WI38 (cell line): Measurements from ENCODE around the gene ATP6V0A4.

ENCODE experiments used
- H3K4me3 ChIP-seq: 2 replicates; pipeline ENCODE4 v1.5.1; 2011; ENCODE audit warnings: low read depth, mild to moderate bottlenecking, control low read depth, low read length
- TF ChIP-seq, protein P1 (sequence below): IDR thresholded peaks from 2 replicates; pipeline ENCODE4 v1.5.1; 2012; ENCODE audit warnings: low read depth, mild to moderate bottlenecking, control low read depth, low read length

Gene ATP6V0A4

DNA sequence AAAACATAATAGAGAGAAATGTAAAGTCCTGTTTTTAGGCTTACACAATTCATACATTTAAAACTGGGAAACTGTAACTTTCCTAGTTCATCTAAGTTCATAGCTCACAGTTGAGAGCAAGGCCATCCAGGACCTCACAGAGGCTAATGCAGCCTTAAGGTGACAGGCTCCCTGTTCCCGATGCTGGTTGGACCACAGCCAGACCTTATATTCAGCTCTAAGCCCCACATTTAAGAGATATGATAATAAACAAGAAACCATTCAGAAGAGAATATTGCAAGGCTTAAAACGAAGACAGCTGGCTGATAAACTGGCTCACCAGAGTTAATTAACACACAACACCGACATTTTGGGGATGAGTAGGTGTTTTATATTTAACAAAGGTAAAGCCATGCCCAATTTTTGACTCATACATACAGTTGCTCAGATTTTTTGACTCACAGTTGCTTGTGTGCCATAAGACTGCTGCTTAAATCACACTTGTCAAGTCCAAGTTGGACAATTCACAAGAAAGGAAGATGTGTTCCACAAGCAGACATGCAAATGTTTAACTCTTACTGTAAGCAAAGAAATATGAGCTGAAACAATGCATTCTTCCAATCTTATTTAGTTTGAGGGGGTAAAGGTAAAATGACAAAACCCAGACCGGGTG, 41.3 kb downstream of the ATP6V0A4 start:
- H3K4me3 ChIP-seq = no peak overlapping the region
- TF ChIP-seq, protein P1, sequence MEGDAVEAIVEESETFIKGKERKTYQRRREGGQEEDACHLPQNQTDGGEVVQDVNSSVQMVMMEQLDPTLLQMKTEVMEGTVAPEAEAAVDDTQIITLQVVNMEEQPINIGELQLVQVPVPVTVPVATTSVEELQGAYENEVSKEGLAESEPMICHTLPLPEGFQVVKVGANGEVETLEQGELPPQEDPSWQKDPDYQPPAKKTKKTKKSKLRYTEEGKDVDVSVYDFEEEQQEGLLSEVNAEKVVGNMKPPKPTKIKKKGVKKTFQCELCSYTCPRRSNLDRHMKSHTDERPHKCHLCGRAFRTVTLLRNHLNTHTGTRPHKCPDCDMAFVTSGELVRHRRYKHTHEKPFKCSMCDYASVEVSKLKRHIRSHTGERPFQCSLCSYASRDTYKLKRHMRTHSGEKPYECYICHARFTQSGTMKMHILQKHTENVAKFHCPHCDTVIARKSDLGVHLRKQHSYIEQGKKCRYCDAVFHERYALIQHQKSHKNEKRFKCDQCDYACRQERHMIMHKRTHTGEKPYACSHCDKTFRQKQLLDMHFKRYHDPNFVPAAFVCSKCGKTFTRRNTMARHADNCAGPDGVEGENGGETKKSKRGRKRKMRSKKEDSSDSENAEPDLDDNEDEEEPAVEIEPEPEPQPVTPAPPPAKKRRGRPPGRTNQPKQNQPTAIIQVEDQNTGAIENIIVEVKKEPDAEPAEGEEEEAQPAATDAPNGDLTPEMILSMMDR = no peak

- H3K4me3 ChIP-seq = no peak overlapping the region
- TF ChIP-seq, protein P1 = no peak
These were observed 42.0 kb downstream of the ATP6V0A4 start for GRCh38 chr7:138755842-138756590.

DNA sequence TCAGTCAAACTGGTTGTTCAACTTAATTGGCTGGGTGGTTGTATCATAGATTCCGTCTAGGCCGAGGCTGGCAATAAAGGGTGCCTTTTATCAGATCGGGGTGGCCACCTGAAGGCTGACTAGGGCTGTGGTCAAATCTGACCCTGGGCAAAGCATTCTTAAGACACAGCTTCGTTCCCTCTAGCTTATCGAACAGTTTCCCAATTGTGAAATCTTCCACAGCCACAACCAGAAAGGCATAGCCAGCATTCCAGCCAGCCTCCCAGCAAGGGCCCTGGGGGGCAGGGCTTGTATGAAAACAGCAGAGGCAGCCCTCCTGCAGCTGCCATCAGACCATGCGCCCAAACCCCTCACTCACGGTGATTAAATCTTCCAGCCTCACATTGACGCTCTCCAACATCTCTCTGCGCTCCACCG, 42.7 kb downstream of the ATP6V0A4 start:
- no peak overlapping the region for H3K4me3 ChIP-seq
- TF ChIP-seq, protein P1 = no peak

DNA sequence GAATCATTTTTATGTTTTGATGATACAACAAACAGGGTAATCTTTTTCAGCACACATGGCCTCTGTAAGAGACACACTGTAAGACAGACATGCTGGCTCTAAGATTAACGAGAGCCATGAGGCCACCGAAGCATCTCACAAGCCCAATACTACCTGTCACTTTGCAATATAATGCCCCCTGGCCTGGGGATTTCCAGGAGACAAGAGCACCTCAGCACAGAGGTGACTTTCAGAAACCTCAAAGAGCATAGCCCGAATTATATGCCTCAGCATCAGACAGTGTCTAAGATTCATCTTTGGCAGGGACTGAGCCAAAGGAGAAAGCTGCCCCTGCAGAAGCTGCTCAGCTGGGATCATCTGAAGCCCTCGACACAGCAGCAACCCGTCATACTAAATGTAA, 44.4 kb downstream of the ATP6V0A4 start:
- TF ChIP-seq, protein P1 = no peak

DNA sequence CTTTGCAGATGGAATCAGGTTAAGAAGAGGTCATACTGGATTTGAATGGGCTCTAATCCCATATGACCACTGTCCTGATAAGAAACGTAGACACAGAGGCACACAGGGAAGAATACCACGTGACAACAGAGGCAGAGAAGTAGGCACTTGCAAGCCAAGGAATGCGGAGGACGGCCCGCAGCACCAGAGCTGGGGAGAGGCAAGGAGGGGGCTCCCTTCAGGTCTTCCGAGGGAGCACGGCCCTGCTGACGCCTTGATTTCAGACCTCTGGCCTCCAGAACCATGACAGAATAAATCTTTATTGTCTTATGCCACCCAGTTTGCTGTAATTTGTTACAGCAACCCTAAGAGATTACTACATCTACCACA, 44.9 kb downstream of the ATP6V0A4 start:
- no peak overlapping the region for H3K4me3 ChIP-seq
- TF ChIP-seq, protein P1 = no peak

More for the DNA sequence above, 44.4 kb downstream of the ATP6V0A4 start:
- no peak overlapping the region for H3K4me3 ChIP-seq

DNA sequence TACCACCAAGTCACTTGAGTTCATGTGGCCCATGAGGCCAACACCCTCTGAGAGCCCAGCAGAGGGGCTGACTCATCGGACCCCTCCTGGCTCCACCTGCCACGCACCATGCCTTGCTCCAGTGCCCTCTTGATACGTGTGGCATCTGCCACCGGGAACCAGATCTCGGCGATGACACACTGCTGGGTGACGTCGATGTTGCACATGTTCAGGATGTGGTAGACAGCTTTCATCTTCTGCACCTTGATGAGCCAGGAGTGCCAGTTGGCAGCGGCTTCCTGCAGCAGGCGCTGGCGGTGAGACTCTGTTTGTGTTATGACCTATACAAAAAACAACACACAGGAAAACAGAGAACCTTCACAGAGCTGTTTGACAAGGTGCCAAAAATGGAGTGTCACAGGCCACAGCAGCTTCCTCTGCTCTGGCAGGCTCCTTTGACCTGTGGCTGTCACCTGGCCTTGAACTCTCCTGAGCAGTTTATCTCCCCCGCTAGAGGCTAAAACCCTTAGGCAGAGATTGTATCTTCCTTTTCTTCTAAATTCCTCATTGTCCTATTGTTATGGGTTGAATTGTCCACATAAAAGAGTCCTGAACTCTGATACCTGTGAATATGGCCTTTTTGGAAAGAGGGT, 45.4 kb downstream of the ATP6V0A4 start:
- TF ChIP-seq, protein P1 = no peak
- H3K4me3 ChIP-seq = no peak overlapping the region
